Right cardiac atrium (tissue), 5 donors: ENCODE measurements around the gene NTNG2. TPM values are rescaled to one million over a fixed set of nuclear protein-coding genes. Genes with fewer than 3 reads are reported as not detected.
A peak's percentile ranks its signal among the peaks of the same experiment; 100 is the strongest.

Experiments used
- ATAC-seq, 2 donors: fragments of 200-7000 bp; cut with Tn5 transposase; one replicate each; pipeline versions ENCODE4 v1.8.0 to v1.9.1; 2020; ENCODE audit warnings: moderate library complexity in 2 of 2, mild to moderate bottlenecking in 1 of 2
- DNase-seq, 3 donors: peaks; one replicate each; pipeline ENCODE4 v3.0.0-alpha.2; 2020
- H3K27ac ChIP-seq: one replicate; pipeline ENCODE4 v1.5.1; 2013; ENCODE audit warnings: mild to moderate bottlenecking, low read length, control low read depth, moderate library complexity
- H3K27me3 ChIP-seq: one replicate; pipeline ENCODE4 v1.6.1; 2013; ENCODE audit not compliant: control insufficient read depth, insufficient read depth
- H3K4me1 ChIP-seq: one replicate; pipeline ENCODE4 v1.6.1; 2013; ENCODE audit warnings: low read length; ENCODE audit not compliant: control insufficient read depth, insufficient read depth
- H3K4me3 ChIP-seq: one replicate; pipeline ENCODE4 v1.5.1; 2013; ENCODE audit warnings: low read length, control low read depth
- H3K9me3 ChIP-seq: one replicate; pipeline ENCODE4 v1.6.1; 2013; ENCODE audit warnings: low read length; ENCODE audit not compliant: control insufficient read depth
- WGBS: extraction: QIAGEN DNeasy Blood & Tissue Kit; methylation state at CpG from one replicate; pipeline ENCODE4 v1.1.7; 2013; 5-methylcytosine and 5-hydroxymethylcytosine counted together
- intact Hi-C, 4 donors: fragments of 100-400 bp; cut with DNase I; formaldehyde crosslinking; loops; one replicate each; pipeline versions ENCODE4 v1.11.0 to v1.14.0; 2022 to 2023
- polyA plus RNA-seq: library from polyadenylated mRNA; stranded (reverse); fragments of 200-250 nt; gene quantifications from one replicate; pipeline ENCODE4 v1.2.3, GENCODE V29; 2013
- total RNA-seq, 4 donors: library from RNA; stranded (reverse); fragmentation: NEBNext Ultra II Directional; extraction: Animal tissue kit (Norgen Biotek cat#: 25700); gene quantifications; one replicate each; pipeline ENCODE4 v1.2.1, GENCODE V29; 2021
- donor health status: healthy with polysubstance abuse.
- donor health status: DM: no; HTN: yes; CAD: no.
- donor health status: DM: no; HTN: no; CAD: no.
- donor health status: DM: no; HTN: yes; CAD: no; lungs with severe emphysema.
- donor health status: DM: yes; HTN: yes; CAD: no.

Gene NTNG2
- total and polyA plus RNA-seq, 5 donors: 8.6 to 27.4 (median 14.6) TPM

DNA sequence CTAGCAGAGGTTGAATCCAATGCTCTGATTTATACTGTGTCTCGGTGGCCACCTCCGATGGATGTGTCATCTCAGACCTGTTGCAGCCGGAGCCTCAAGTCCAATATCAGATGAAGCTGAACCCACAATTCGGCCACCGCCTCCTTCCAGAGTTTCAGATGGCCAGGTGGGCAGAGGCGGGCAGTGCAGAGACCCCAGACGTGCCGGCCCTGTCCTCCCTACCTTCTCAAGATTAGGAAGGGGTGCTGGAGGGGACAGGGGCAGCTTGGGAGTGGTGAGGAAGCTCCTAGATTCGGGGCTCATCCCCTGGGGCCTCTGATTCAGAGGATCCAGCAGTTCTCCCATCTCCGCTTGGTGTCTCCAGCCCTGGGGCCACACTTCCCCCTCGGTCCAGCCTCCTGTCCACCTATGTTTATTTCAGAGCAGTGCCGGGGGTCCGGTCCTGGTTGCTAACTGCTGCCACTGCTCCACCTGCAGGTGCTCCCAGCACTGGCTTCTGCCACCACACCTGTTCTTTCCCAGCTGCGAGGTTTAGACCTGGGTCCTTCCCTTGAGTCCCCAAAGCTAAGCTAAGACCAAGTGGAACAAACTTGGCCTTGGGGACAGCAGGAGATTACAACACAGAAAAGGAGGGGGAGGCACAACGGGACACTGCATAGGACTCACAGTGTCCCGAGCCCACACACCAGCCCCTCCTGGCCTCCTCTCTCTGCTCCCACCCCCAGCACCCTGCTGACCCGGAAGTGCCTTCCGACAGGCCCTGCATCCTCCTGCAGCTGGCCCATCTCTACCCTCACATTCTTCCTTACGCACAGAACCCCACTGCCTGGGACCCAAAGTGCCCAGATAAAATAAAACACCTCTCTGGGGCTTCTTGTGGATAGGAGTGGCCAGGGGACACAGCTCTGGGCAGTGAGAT, 81.6 kb downstream of the NTNG2 start:
- ATAC-seq (no peak), DNase-seq (no peak)
- WGBS: 89% methylated on average over 19 of the region's 19 CpGs
- intact Hi-C loops: no loop called here
- Histone ChIP-seq H3K4me3 (no peak overlapping the region), H3K4me1 (no peaks in the 10 kb centered on the region), H3K27me3 (no peaks in the 10 kb centered on the region), H3K27ac (no peak overlapping the region), H3K9me3 (no peaks in the 10 kb centered on the region)

DNA sequence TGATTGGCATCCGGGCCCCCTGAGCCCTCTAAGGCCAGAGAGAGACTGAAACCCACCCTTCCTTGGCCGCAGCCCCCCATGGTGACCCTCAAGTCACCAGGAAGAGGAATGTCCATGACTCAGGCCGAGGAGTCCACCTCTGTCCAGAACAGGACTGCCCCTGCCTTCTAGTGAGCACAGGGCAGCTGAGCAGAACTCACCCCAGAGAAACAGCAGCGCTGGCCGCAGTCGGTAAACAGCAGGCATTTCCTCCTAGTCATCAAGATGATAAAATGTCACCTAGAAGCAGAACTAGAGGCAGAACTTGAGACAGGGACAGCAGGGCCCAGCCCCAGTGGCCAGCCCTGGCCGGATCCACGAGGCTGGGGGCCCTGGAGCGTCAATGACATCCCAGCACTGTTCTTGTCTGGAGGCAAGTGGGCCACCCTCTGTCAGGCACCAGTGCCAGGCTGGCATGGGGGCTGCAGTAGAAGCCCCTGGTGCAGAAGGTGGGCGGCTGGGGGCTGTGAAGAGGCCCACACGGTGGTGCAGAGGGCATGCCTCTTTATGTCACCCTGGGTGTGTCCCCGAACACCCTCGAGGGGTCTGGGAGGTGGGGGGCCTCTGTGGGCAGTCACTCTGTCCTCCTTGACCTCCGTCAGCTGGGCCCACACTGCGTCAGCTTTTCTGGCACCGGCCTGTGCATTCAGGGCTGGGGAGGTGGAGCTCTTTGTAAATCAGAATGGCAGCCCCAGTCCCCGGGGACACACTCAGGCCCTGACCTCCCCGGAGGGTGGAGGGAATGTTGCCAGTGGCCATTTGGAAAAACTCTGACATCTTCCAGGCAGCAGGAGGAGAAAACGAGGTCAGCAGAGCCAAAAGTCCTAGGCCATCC, 83.0 kb downstream of the NTNG2 start:
- intact Hi-C loops: no loop called here
- no peak for ATAC-seq
- DNase-seq: peak; percentile 68 to 82 (median 78)
- no peak overlapping the region for H3K4me3 ChIP-seq
- 58% methylated on average over 19 of the region's 19 CpGs for WGBS
- no peaks in the 10 kb centered on the region for H3K4me1 ChIP-seq
- H3K27ac ChIP-seq: no peak overlapping the region
- no peaks in the 10 kb centered on the region for H3K9me3 ChIP-seq
- H3K27me3 ChIP-seq: no peaks in the 10 kb centered on the region

DNA sequence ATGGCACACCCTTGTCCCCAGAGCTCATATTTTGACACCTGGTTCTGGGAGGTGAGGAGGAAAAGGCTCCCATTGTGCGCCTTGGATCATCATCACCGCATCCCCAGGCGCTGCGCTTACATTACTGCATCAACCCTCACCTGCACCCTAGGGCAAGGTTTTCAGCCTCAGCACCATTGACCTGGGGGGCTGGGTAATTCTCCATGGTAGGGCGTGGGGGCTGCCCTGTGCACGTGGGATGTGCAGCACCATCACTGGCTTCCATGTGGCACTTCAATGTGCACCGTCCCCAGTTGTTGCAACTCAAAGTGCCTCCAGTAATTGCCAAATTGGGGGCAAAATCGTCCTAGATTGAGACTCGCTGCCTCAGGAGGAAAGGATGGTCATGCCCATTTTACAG, 83.6 kb downstream of the NTNG2 start:
- no peaks in the 10 kb centered on the region for H3K27me3 ChIP-seq
- no peaks in the 10 kb centered on the region for H3K4me1 ChIP-seq
- DNase-seq (no peak), ATAC-seq (no peak)
- H3K27ac ChIP-seq: no peak overlapping the region
- WGBS: 87% methylated on average over 9 of the region's 9 CpGs
- intact Hi-C loops: no loop called here
- H3K4me3 ChIP-seq: no peak overlapping the region
- H3K9me3 ChIP-seq: no peaks in the 10 kb centered on the region

DNA sequence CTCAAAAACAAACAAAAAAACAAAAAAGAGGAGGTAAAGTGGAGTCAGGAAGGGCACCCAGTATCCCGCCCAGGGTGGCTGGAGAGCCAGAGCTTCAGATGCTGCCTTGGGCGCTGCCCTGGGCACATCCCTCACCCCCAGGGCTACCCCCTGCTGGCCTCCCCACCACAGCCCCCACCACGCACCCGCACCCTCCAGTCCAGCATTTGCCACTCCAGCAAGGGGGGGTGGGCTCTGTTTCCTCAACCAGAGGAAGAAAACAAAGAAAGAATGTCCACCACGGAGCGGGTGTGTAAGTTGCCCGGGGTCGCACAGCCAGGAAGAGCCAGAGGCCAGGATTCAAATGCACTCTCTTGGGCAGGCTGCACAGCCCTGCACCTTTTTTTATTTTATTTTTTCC, 86.1 kb downstream of the NTNG2 start:
- Histone ChIP-seq H3K9me3 (no peaks in the 10 kb centered on the region), H3K4me3 (no peak overlapping the region), H3K4me1 (no peaks in the 10 kb centered on the region), H3K27me3 (no peaks in the 10 kb centered on the region), H3K27ac (no peak overlapping the region)
- intact Hi-C loops: no loop called here
- WGBS: 73% methylated on average over 8 of the region's 8 CpGs
- DNase-seq (no peak), ATAC-seq (no peak)

DNA sequence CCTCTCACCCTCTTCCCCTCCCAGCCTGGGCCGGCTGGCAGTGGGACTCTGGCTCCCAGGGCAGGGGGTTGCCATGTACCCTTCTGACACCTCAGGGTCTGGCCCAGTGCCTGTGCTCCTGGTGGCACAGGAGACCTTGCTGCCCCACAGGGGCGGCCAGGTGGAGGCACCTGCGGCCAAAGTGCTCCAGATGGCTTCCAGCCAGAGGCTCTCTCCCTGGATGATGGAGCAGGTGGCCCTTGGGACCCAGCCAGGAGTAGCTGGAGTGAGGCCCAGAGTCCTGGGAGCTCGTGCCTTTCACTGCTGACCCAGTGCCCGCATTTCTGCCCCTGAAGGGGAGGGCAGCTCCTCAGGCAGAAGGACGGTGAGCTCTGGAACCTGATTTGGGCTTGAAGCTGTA, 87.3 kb downstream of the NTNG2 start:
- no peaks in the 10 kb centered on the region for H3K27me3 ChIP-seq
- DNase-seq (no peak), ATAC-seq (no peak)
- H3K27ac ChIP-seq: no peak overlapping the region
- no peaks in the 10 kb centered on the region for H3K4me1 ChIP-seq
- no peak overlapping the region for H3K4me3 ChIP-seq
- no peaks in the 10 kb centered on the region for H3K9me3 ChIP-seq
- 68% methylated on average over 6 of the region's 6 CpGs for WGBS
- intact Hi-C loops: no loop called here

DNA sequence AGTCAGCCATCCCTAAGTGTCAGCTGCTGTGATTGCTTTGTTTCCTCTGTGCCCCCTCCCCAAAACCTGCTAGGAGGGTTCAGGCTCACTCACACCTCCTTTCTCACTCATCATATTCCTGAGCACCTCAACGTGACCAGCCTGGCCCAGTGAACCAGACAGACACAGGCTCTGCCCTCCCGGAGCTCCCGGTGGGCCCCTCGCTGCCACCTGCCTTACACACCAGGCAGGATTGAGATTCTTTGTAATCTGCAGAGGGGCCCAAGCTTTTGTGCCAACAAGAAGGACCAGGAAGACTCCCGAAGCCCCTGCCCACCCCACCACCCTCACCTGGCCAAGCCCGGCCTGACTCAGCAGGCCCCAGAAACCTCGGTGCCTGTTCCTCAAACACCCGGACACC, 87.8 kb downstream of the NTNG2 start:
- Histone ChIP-seq H3K4me3 (no peak overlapping the region), H3K27me3 (no peaks in the 10 kb centered on the region), H3K9me3 (no peaks in the 10 kb centered on the region), H3K4me1 (no peaks in the 10 kb centered on the region), H3K27ac (no peak overlapping the region)
- DNase-seq (no peak), ATAC-seq (no peak)
- intact Hi-C loops: loop anchor here in 2 of 4 donors (5.0 kb wide), 2 partner anchors 482 to 487 kb away; no protein-coding TSS in a partner anchor
- 85% methylated on average over 8 of the region's 8 CpGs for WGBS

DNA sequence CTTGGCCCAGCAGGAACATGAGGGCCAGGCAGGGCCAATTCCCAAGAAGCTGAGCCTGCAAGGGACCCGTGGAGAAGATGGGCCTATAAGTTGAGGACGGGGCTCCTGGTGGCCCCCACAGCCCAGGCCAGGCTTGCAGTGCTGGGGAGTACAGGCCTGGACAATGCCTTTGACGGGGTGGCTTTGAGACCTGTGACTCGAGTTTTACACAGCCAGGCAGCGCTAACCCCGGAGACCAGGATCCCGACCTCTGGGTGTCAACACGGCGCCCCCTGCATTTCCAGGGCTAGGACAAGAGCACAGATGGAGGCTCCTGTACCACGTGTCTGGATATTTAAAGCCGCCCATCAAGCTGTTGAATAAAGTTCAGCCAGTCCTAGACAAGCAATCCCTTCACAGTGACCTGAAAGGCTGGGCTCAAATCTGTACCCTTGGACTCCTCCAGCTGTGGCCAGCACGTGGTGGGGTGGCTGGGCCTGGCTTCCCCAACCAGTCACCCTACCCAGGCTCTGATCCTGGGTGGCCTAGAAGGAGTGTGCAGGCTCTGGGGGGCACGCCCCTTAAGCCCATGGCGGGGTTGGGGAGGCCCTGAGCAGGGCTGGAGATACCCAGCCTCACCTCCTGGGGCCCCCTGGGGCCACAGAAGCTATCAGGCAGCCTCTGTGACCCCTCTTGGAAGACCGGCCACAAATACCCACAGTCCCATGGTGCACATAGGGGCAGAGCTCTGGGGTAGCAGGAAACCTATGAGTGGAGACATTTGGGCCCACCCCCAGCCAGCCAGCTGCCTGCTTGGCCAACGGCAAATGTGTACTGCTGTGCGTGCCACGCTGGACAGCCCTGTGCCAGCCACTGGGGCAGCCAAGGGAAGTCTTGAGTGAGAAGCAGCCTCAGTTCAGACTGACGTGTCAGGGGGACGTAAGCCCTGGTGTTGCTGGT, 88.7 kb downstream of the NTNG2 start:
- Histone ChIP-seq H3K9me3 (no peaks in the 10 kb centered on the region), H3K27ac (no peak overlapping the region), H3K4me1 (no peaks in the 10 kb centered on the region), H3K27me3 (no peaks in the 10 kb centered on the region), H3K4me3 (no peak overlapping the region)
- ATAC-seq: peak in 1 of 2 donors; percentile 17
- no peak for DNase-seq
- intact Hi-C loops: loop anchor here in 2 of 4 donors (5.0 kb wide), 2 partner anchors 483 to 488 kb away; no protein-coding TSS in a partner anchor
- WGBS: 90% methylated on average over 20 of the region's 20 CpGs

DNA sequence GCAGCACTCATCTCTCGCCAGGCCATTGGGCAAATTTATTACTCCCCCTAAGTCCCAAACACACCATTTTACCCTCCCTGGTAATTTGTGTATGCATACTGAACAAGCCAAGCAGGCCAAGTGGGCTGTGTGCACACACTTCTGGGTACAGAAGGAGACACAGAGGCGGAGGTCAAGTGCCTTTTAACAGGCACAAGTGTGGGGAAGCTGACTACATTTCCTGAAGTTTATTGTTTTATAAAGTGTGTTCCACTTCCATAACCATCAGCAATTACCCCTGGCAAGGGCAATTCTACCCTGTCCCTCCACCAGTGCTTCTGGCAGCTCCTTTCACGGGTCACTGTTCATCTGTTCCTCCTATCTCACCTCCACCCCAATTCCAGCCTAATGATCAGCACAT, 99.0 kb downstream of the NTNG2 start:
- intact Hi-C loops: no loop called here

DNA sequence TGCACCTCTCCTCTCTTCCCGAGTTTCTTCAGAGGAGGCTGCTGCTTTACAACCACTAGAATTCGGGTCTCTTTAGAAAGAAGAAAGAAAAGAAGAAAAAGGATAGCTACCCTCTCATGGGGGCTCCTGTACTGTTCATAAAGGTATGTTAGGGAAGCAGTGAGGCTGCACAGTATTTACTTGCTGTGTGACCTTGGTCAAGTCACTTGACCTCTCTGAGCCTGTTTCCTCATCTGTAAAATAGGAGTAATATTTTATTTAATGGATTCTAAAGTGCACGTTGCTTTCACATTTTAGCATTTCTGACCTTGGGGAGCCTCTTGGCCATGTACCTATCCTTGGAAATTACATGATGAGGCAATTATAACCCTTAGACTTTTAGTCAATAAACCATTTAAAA, 104.2 kb downstream of the NTNG2 start:
- ATAC-seq (no peak), DNase-seq (no peak)
- Histone ChIP-seq H3K27me3 (no peaks in the 10 kb centered on the region), H3K4me1 (no peaks in the 10 kb centered on the region), H3K9me3 (no peaks in the 10 kb centered on the region), H3K4me3 (no peak overlapping the region), H3K27ac (peak overlapping the region; percentile 67)
- intact Hi-C loops: loop anchor here in 1 of 4 donors (5.0 kb wide), 1 partner anchor 504 kb away; no protein-coding TSS in a partner anchor
- WGBS: 81% methylated on average over 3 of the region's 3 CpGs

More for the DNA sequence above, 99.0 kb downstream of the NTNG2 start:
- Histone ChIP-seq H3K27me3 (no peaks in the 10 kb centered on the region), H3K4me1 (peaks cover 2% of the 10 kb centered on the region), H3K9me3 (no peaks in the 10 kb centered on the region), H3K27ac (no peak overlapping the region), H3K4me3 (no peak overlapping the region)
- 81% methylated on average over 3 of the region's 3 CpGs for WGBS
- no peak for ATAC-seq
- DNase-seq: no peak

DNA sequence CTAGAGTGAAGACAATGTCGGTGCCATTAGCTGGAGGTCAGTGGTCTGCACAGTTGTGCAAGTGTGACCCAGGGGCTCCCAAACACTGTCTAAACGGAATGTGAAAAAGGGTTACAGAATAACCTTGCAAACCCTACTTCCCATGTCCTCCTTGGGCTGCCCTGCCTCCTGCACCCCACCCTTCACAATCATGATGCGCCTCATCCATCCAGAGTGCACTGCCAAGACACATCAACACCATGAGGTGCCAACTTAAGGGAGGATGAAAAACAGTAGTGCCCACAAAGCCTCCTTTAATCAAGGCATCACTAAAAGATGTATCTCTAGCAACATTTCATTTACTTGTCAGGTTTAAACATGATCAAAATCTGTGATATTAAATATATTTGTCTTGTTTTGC, 105.8 kb downstream of the NTNG2 start:
- Histone ChIP-seq H3K4me1 (no peaks in the 10 kb centered on the region), H3K27me3 (no peaks in the 10 kb centered on the region), H3K9me3 (no peaks in the 10 kb centered on the region), H3K27ac (peak overlapping the region; percentile 37), H3K4me3 (no peak overlapping the region)
- 64% methylated on average over 3 of the region's 3 CpGs for WGBS
- DNase-seq (peak in 2 of 3 donors; percentile 31 to 71), ATAC-seq (peak; percentile 82 to 85)
- intact Hi-C loops: loop anchor here in 1 of 4 donors (5.0 kb wide), 1 partner anchor 505 kb away; no protein-coding TSS in a partner anchor
